Sigmoid colon (tissue), 7 donors: ENCODE measurements around the gene MRPL36. TPM values are rescaled to one million over a fixed set of nuclear protein-coding genes. Genes with fewer than 3 reads are reported as not detected.

Experiments
- DNase-seq: peaks from one replicate; pipeline ENCODE4 v3.0.0-alpha.2; 2019
- H3K27ac ChIP-seq, 4 donors: fragments of 200-600 bp; sonication (generic); one replicate each; pipeline ENCODE4 v1.5.1; 2016 to 2019; ENCODE audit warnings: mild to moderate bottlenecking in 1 of 4
- H3K27me3 ChIP-seq, 3 donors: fragments of 200-600 bp; sonication (generic); one replicate each; pipeline ENCODE4 v1.5.1; 2019; ENCODE audit warnings: mild to moderate bottlenecking in 1 of 3
- H3K36me3 ChIP-seq, 4 donors: fragments of 200-600 bp; sonication (generic); one replicate each; pipeline ENCODE4 v1.5.1; 2016 to 2019
- H3K4me1 ChIP-seq, 4 donors: fragments of 200-600 bp; sonication (generic); one replicate each; pipeline ENCODE4 v1.5.1; 2017 to 2019
- H3K4me3 ChIP-seq, 4 donors: fragments of 200-600 bp; sonication (generic); one replicate each; pipeline ENCODE4 v1.5.1; 2017 to 2019; ENCODE audit warnings: mild to moderate bottlenecking in 2 of 4, moderate library complexity in 1 of 4
- H3K9me3 ChIP-seq, 4 donors: fragments of 200-600 bp in 3 of 4; sonication (generic) in 3 of 4; one replicate each; pipeline versions ENCODE4 v1.5.1 to v1.6.1; 2013 to 2019
- CTCF ChIP-seq, 4 experiments: fragments of 450-650 bp in 3 of 4; fragments of 200-600 bp in 1 of 4; IDR thresholded peaks; one replicate each; pipeline ENCODE4 v1.5.1; 2016 to 2019; ENCODE audit warnings: antibody characterized with exemption in 4 of 4, mild to moderate bottlenecking in 3 of 4, moderate library complexity in 2 of 4
- EP300 ChIP-seq, 4 donors: sonication (generic); formaldehyde crosslinking; IDR thresholded peaks; one replicate each; pipeline ENCODE4 v1.6.1; 2017; ENCODE audit warnings: antibody characterized with exemption in 4 of 4
- POLR2A ChIP-seq, 2 donors: fragments of 450-650 bp; IDR thresholded peaks; one replicate each; pipeline ENCODE4 v1.6.1; 2016; ENCODE audit warnings: antibody characterized with exemption in 2 of 2, mild to moderate bottlenecking in 2 of 2, moderate library complexity in 2 of 2
- POLR2AphosphoS5 ChIP-seq, 4 donors: sonication (generic); formaldehyde crosslinking; IDR thresholded peaks; one replicate each; pipeline ENCODE4 v1.6.1; 2017; ENCODE audit warnings: antibody characterized with exemption in 4 of 4
- WGBS, 2 donors: extraction: QIAGEN DNeasy Blood & Tissue Kit; methylation state at CpG; one replicate each; pipeline ENCODE4 v1.1.7; 2013; 5-methylcytosine and 5-hydroxymethylcytosine counted together
- intact Hi-C: fragments of 100-400 bp; cut with DNase I; formaldehyde crosslinking; loops from one replicate; pipeline ENCODE4 v1.15.1; 2023
- polyA plus RNA-seq, 3 donors: library from polyadenylated mRNA; stranded (reverse); fragments of 200-250 nt; gene quantifications; one replicate each; pipeline ENCODE4 v1.2.3, GENCODE V29; 2013
- total RNA-seq, 4 donors: library from RNA; depleted of rRNA; stranded (reverse); fragments of >200 nt; gene quantifications; one replicate each; pipeline ENCODE4 v1.1.0, GENCODE V29; 2016
- donor health status: healthy with polysubstance abuse.
- donor health status: Bipolar disorder and iron deficiency.
- donor health status: healthy.

Gene MRPL36
- total RNA-seq, result 10 to 100 TPM; 32.4 to 59.4 (median 49.2) TPM
- polyA plus RNA-seq, result 10 to 100 TPM; 65.9 to 77.9 (median 70.9) TPM

DNA sequence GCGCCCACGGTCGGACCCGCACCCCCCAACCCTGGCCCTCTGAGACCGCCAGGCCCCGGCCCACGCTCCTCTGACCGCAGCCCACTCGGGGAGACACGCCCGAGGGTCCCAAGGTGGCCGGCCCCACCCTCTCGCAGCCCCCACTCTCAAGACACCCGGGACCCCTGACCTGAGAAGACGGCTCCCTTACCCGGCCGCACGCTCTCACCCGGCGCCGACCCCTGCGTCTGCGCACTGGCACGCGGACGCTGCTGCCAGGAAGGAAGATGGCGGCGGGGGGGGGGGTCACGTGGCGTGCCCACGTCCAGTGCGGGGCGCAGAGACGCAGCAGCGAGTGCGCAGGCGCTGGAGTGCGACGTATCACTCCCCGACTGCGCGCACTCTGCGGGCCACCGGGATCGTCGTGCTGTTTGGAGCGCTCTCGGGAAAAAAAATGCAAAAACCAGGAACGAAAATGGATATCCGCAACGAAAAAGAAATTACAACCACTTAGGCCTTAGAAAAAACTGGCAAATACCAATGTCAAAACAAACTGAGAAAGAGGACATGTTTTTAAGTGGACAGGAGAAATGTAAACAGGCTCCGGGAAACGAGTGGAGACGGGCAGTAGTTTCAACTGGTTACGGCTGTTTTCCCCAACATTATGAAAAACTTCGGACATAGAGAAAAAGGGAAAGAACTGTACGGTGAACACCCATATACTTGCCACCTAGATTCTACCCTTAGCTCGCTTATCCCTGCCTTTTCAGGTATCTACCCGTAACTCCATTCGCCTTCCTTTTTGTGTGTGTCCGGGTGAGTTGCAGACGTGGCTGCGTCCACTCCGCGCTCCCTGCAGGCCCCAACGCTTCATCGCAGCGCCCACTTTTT is at the start of gene MRPL36:
Gene MRPL36, minus strand, starts transcription at position 236 of the 870 bp plus-strand sequence. CDS start 902 bp downstream, outside the sequence.
- peaks cover 7 to 47% (median 27%) of the 10 kb centered on the region in 4 donors for H3K36me3 ChIP-seq

GRCh38 chr5:1847611-1848010 is 48.0 kb upstream of the MRPL36 start:
- H3K9me3 ChIP-seq, result no peaks in the 10 kb centered on the region
- intact Hi-C loops, result no loop called here
- H3K4me1 ChIP-seq, result no peaks in the 10 kb centered on the region
- TF ChIP-seq EP300 (IDR thresholded peaks at IDR 0.05) (no peak), POLR2AphosphoS5 (IDR thresholded peaks at IDR 0.05) (no peak), POLR2A (IDR thresholded peaks at IDR 0.05) (no peak), CTCF (IDR thresholded peaks at IDR 0.05) (no peak)
- H3K27me3 ChIP-seq, result peaks cover 9 to 71% (median 18%) of the 10 kb centered on the region in 3 donors
- no peak for DNase-seq
- WGBS, 2 donors, result 80 to 83% methylated on average over 9 of the region's 9 CpGs
- H3K27ac ChIP-seq, result no peak overlapping the region
- H3K4me3 ChIP-seq, result no peak overlapping the region
- H3K36me3 ChIP-seq, result no peaks in the 10 kb centered on the region

More for the DNA sequence above, at the start of gene MRPL36:
- WGBS, 2 donors, result 3 to 8% methylated on average over 68 of the region's 68 CpGs
- Histone ChIP-seq H3K4me1 (peaks cover 0 to 34% (median 34%) of the 10 kb centered on the region in 4 donors), H3K27ac (peak within 1 kb of the TSS; percentile 81 to 87 (median 85)), H3K27me3 (no peaks in the 10 kb centered on the region), H3K9me3 (no peaks in the 10 kb centered on the region), H3K4me3 (peak within 1 kb of the TSS; percentile 63 to 95 (median 84))
- peak; percentile 96 for DNase-seq
- TF ChIP-seq POLR2AphosphoS5 (IDR thresholded peaks at IDR 0.05), result peak; percentile 88 to 94 (median 94)
- TF ChIP-seq CTCF (IDR thresholded peaks at IDR 0.05), result no peak
- TF ChIP-seq POLR2A (IDR thresholded peaks at IDR 0.05), result peak; percentile 64 to 73
- TF ChIP-seq EP300 (IDR thresholded peaks at IDR 0.05), result no peak
- intact Hi-C loops, result loop anchor here (2.0 kb wide), 1 partner anchor 455 kb away; the partner anchor contains the start of gene CLPTM1L

DNA sequence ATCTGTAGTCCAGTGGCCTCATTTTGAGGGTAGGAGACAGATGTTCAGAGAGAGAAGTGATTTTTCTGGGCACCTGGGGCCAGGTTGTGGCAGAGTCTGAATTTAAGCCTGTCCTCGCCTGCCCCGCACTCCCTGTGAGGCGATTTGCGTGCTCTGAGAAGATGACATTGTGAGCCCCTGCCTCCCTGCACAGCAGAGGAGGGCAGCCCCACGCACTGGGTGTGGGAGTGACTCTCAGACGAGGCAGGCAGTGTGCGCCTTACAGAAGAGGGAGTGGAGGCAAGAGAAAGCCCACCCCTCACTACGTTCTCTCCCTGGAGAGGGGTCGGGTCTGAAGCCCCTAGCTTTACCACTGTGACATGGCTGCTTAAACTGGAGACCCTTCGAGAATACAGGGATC is 47.4 kb upstream of the MRPL36 start:
- WGBS, 2 donors, result 73 to 75% methylated on average over 10 of the region's 10 CpGs
- intact Hi-C loops, result no loop called here
- H3K27me3 ChIP-seq, result peaks cover 5 to 67% (median 12%) of the 10 kb centered on the region in 3 donors
- no peaks in the 10 kb centered on the region for H3K36me3 ChIP-seq
- no peak overlapping the region for H3K4me3 ChIP-seq
- DNase-seq, result no peak
- H3K27ac ChIP-seq, result no peak overlapping the region
- H3K9me3 ChIP-seq, result no peaks in the 10 kb centered on the region
- H3K4me1 ChIP-seq, result no peaks in the 10 kb centered on the region
- TF ChIP-seq EP300 (IDR thresholded peaks at IDR 0.05) (no peak), POLR2A (IDR thresholded peaks at IDR 0.05) (no peak)

- no peaks in the 10 kb centered on the region for H3K36me3 ChIP-seq
- H3K4me3 ChIP-seq, result no peak overlapping the region
- intact Hi-C loops, result no loop called here
- H3K27me3 ChIP-seq, result peaks cover 5 to 67% (median 10%) of the 10 kb centered on the region in 3 donors
- TF ChIP-seq POLR2A (IDR thresholded peaks at IDR 0.05) (no peak), POLR2AphosphoS5 (IDR thresholded peaks at IDR 0.05) (no peak), EP300 (IDR thresholded peaks at IDR 0.05) (no peak), CTCF (IDR thresholded peaks at IDR 0.05) (no peak)
- no peaks in the 10 kb centered on the region for H3K9me3 ChIP-seq
- no peaks in the 10 kb centered on the region for H3K4me1 ChIP-seq
- no peak overlapping the region for H3K27ac ChIP-seq
- no peak for DNase-seq
- WGBS, 2 donors, result 84 to 89% methylated on average over 13 of the region's 13 CpGs
Measured at GRCh38 chr5:1846583-1846982, 46.9 kb upstream of the MRPL36 start.

DNA sequence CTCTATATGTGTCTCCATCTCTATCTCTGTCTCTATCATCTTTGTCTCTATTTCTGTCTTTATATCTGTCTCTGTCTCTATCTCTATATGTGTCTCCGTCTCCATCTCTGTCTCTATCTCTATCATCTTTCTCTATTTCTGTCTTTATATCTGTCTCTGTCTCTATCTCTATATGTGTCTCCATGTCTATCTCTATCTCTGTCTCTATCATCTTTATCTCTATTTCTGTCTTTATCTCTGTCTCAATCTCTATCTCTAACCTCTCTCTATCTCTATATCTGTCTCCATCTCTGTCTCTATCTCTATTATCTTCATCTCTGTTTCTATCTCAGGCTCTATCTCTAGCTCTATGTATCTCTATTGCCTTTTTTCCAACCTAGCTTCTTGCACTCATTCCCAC is 46.1 kb upstream of the MRPL36 start:
- intact Hi-C loops, result no loop called here
- TF ChIP-seq EP300 (IDR thresholded peaks at IDR 0.05) (no peak), CTCF (IDR thresholded peaks at IDR 0.05) (no peak), POLR2A (IDR thresholded peaks at IDR 0.05) (no peak), POLR2AphosphoS5 (IDR thresholded peaks at IDR 0.05) (no peak)
- no peaks in the 10 kb centered on the region for H3K9me3 ChIP-seq
- no peaks in the 10 kb centered on the region for H3K36me3 ChIP-seq
- 93 to 95% methylated on average over 1 of the region's 1 CpG for WGBS, 2 donors
- H3K4me3 ChIP-seq, result no peak overlapping the region
- no peaks in the 10 kb centered on the region for H3K4me1 ChIP-seq
- H3K27me3 ChIP-seq, result peaks cover 0 to 66% (median 15%) of the 10 kb centered on the region in 3 donors
- no peak for DNase-seq
- H3K27ac ChIP-seq, result no peak overlapping the region
